Endothelial cell of umbilical vein (primary cell): ENCODE measurements around the gene ANKRD12. TPM values are rescaled to one million over a fixed set of nuclear protein-coding genes. Genes with fewer than 3 reads are reported as not detected.
"Not testable (repeated sequence)": the region's sequence is repeated elsewhere in the genome, so short reads cannot be mapped to it uniquely, and the experiment has no call there.

Source experiments
- BruUV-seq: library from RNA; stranded (reverse); fragments of 400-500 nt; replicated peaks from 2 replicates; lab custom pipeline; 2021; lab: Mats Ljungman, UMichigan
- CTCF ChIA-PET: fragments of 300-600, 350-600 bp; sonication (Branson Sonifier 250); formaldehyde crosslinking; loops from one replicate; lab custom pipeline; 2021; ENCODE audit warnings: antibody characterized with exemption, inconsistent platforms; lab: Charles Lee
- POLR2A ChIA-PET: fragments of 300-600, 350-600 bp; sonication (Branson Sonifier 250); formaldehyde crosslinking; loops from one replicate; lab custom pipeline; 2021; ENCODE audit warnings: antibody characterized with exemption, inconsistent platforms; lab: Charles Lee
- DNase-seq: peaks from one replicate; pipeline ENCODE4 v3.0.0-alpha.2; 2011; ENCODE audit warnings: low read depth, low spot score
- FAIRE-seq: peaks from 2 replicates; lab custom pipeline; 2011; peaks lifted over from hg19 to GRCh38; lab: Jason Lieb, UNC
- H2AFZ ChIP-seq: 2 replicates; pipeline ENCODE4 v1.6.0; 2012; ENCODE audit warnings: low read depth, low read length, control low read depth, inconsistent platforms
- H3K27ac ChIP-seq: 2 replicates; pipeline ENCODE4 v1.5.1; 2011; ENCODE audit warnings: low read depth, mild to moderate bottlenecking, control low read depth, low read length, moderate library complexity; ENCODE audit not compliant: insufficient read depth
- H3K27me3 ChIP-seq, 2 experiments: 2 replicates each; pipeline versions ENCODE4 v1.6.0 to v1.6.1; 2011; ENCODE audit warnings: low read length in 2 of 2, mixed read lengths in 1 of 2; ENCODE audit not compliant: control insufficient read depth in 2 of 2, insufficient read depth in 2 of 2
- H3K36me3 ChIP-seq, 2 experiments: 2 replicates in 1 of 2; 3 replicates in 1 of 2; pipeline ENCODE4 v1.5.1; 2011; ENCODE audit warnings: low read length in 2 of 2, mild to moderate bottlenecking in 1 of 2, moderate library complexity in 1 of 2; ENCODE audit not compliant: control insufficient read depth in 2 of 2, insufficient read depth in 2 of 2; ENCODE audit errors: extremely low read depth in 1 of 2
- H3K4me1 ChIP-seq: 3 replicates; pipeline ENCODE4 v1.5.1; 2011; ENCODE audit warnings: mild to moderate bottlenecking, low read length; ENCODE audit not compliant: control insufficient read depth, insufficient read depth; ENCODE audit errors: extremely low read depth
- H3K4me2 ChIP-seq: 2 replicates; pipeline ENCODE4 v1.6.1; 2011; ENCODE audit warnings: low read length, control low read depth, mixed read lengths; ENCODE audit not compliant: insufficient read depth
- H3K4me3 ChIP-seq, 3 experiments: fragments of 200-600 bp in 1 of 3; sonication (generic), shearing (Covaris generic) in 1 of 3; replicated peaks in 1 of 3; 2 replicates each; pipeline ENCODE4 v1.5.1; 2011 to 2016; ENCODE audit warnings: control low read depth in 3 of 3, low read length in 3 of 3, mild to moderate bottlenecking in 2 of 3, inconsistent platforms in 1 of 3, low read depth in 1 of 3, moderate library complexity in 1 of 3; ENCODE audit not compliant: insufficient read depth in 1 of 3
- H3K79me2 ChIP-seq: 2 replicates; pipeline ENCODE4 v1.6.0; 2012; ENCODE audit warnings: low read length, inconsistent platforms; ENCODE audit not compliant: control insufficient read depth, insufficient read depth
- H3K9ac ChIP-seq: replicated peaks from 2 replicates; pipeline ENCODE3; 2011; ENCODE audit warnings: low read length, control low read depth; ENCODE audit not compliant: insufficient read depth; ENCODE audit errors: extremely low read depth
- H3K9me1 ChIP-seq: replicated peaks from 3 replicates; pipeline ENCODE4 v1.6.0; 2011; ENCODE audit warnings: mild to moderate bottlenecking, low read length; ENCODE audit not compliant: control insufficient read depth, insufficient read depth; ENCODE audit errors: extremely low read depth
- H3K9me3 ChIP-seq: replicated peaks from 2 replicates; pipeline ENCODE4 v1.5.1; 2012; ENCODE audit warnings: low read length, inconsistent platforms; ENCODE audit not compliant: control insufficient read depth, insufficient read depth
- H4K20me1 ChIP-seq: replicated peaks from 2 replicates; pipeline ENCODE3; 2011; ENCODE audit warnings: mild to moderate bottlenecking, low read length; ENCODE audit not compliant: control insufficient read depth, insufficient read depth; ENCODE audit errors: extremely low read depth
- CTCF ChIP-seq, 2 donors: IDR thresholded peaks; 1 replicate in 1 of 2; 2 replicates in 1 of 2; pipeline ENCODE4 v1.5.1; 2011; ENCODE audit warnings: low read length in 2 of 2, mild to moderate bottlenecking in 2 of 2, moderate library complexity in 2 of 2, control low read depth in 1 of 2, inconsistent platforms in 1 of 2, low read depth in 1 of 2; ENCODE audit not compliant: insufficient read depth in 1 of 2; ENCODE audit errors: extremely low read depth in 1 of 2
- EZH2 ChIP-seq: IDR thresholded peaks from 2 replicates; pipeline ENCODE4 v1.6.1; 2012; ENCODE audit warnings: borderline replicate concordance, low read depth, mild to moderate bottlenecking, moderate library complexity, low read length, inconsistent platforms; ENCODE audit not compliant: severe bottlenecking
- FOS ChIP-seq: IDR thresholded peaks from 2 replicates; pipeline ENCODE4 v1.6.1; 2011; ENCODE audit warnings: mild to moderate bottlenecking, low read length, moderate library complexity, borderline replicate concordance; ENCODE audit not compliant: insufficient read depth
- GATA2 ChIP-seq: IDR thresholded peaks from 2 replicates; pipeline ENCODE4 v1.7.0; 2011; ENCODE audit warnings: low read depth, mild to moderate bottlenecking, moderate library complexity, mixed read lengths, low read length; ENCODE audit not compliant: insufficient read length, insufficient read depth
- JUN ChIP-seq: IDR thresholded peaks from 2 replicates; pipeline ENCODE4 v1.6.1; 2011; ENCODE audit warnings: borderline replicate concordance, low read depth; ENCODE audit not compliant: insufficient read length, insufficient read depth
- MYC ChIP-seq: IDR thresholded peaks from one replicate; pipeline ENCODE4 v1.6.1; 2011; ENCODE audit warnings: mild to moderate bottlenecking, low read depth, low read length
- POLR2A ChIP-seq: IDR thresholded peaks from 2 replicates; pipeline ENCODE4 v1.6.1; 2012; ENCODE audit warnings: low read depth, mild to moderate bottlenecking, control low read depth, low read length
- POLR2AphosphoS5 ChIP-seq: IDR thresholded peaks from 2 replicates; pipeline ENCODE4 v1.6.1; 2012; ENCODE audit warnings: low read depth, mild to moderate bottlenecking, control low read depth, low read length, moderate library complexity; ENCODE audit not compliant: insufficient read depth
- dilution Hi-C: fragments of 300-500 bp; cut with MboI; formaldehyde crosslinking; loops from one replicate; pipeline ENCODE4 v1.15.0; 2019; ENCODE audit warnings: low sequenced_read_pairs; ENCODE audit not compliant: extremely low pct_ligation_motif_present
- intact Hi-C: fragments of 100-400 bp; cut with micrococcal nuclease; formaldehyde crosslinking; loops from one replicate; pipeline ENCODE4 v1.10.0; 2022
- polyA plus RNA-seq, 4 experiments: library from polyadenylated mRNA; depleted of rRNA in 3 of 4; stranded (reverse) in 3 of 4; unstranded in 1 of 4; fragments of >200 nt; gene quantifications; 2 replicates each; pipeline versions ENCODE4 v1.2.1 to v1.2.3, GENCODE V29; 2011 to 2012; ENCODE audit warnings: missing spikeins in 1 of 4
- total RNA-seq: library from RNA; stranded (reverse); gene quantifications from 2 replicates; pipeline ENCODE4 v1.2.3, GENCODE V29; 2021
- TF ChIP-seq, protein P1 (sequence below): IDR thresholded peaks from 2 replicates; pipeline ENCODE4 v1.6.1; 2011; ENCODE audit not compliant: insufficient read depth, insufficient read length

ANKRD12 gene
- total and polyA plus RNA-seq, 2 donors (not counting 3 experiments of a cell fraction or from before 2014, with no cell fraction given): 1.5 to 25.4 TPM

- peaks cover 2 to 4% of the 10 kb centered on the region in 2 experiments for H3K36me3 ChIP-seq
- ChIA-PET CTCF (no interaction called here), POLR2A (interaction anchor here (0.6 kb wide), 1 partner anchor 113 kb away, joined by 6 read pairs; no protein-coding TSS in a partner anchor)
- no TSS peak for BruUV-seq
- TF ChIP-seq POLR2AphosphoS5 (no peak), MYC (no peak), GATA2 (no peak), POLR2A (no peak), EZH2 (no peak), FOS (no peak), CTCF (IDR thresholded peaks at IDR 0.05; ENCODE audit: extremely low read depth in 1 of 2, insufficient read depth in 1 of 2, low read depth in 1 of 2, low read length in 2 of 2) (no peak), JUN (no peak)
- TF ChIP-seq, protein P1, sequence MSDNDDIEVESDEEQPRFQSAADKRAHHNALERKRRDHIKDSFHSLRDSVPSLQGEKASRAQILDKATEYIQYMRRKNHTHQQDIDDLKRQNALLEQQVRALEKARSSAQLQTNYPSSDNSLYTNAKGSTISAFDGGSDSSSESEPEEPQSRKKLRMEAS: no peak
- DNase-seq (no peak), FAIRE-seq (no peak)
- no peaks in the 10 kb centered on the region for H3K4me1 ChIP-seq
- dilution Hi-C loops (no loop called here), intact Hi-C loops (no loop called here)
- H4K20me1 ChIP-seq: no peaks in the 10 kb centered on the region
- H3K4me3 ChIP-seq: no peak overlapping the region
- H3K9ac ChIP-seq: no peak overlapping the region
- no peaks in the 10 kb centered on the region for H3K27me3 ChIP-seq
- H3K27ac ChIP-seq: no peak overlapping the region
- no peaks in the 10 kb centered on the region for H3K9me1 ChIP-seq
- H3K4me2 ChIP-seq: no peak overlapping the region
- H3K9me3 ChIP-seq: no peaks in the 10 kb centered on the region
- H2AFZ ChIP-seq: no peak overlapping the region
- H3K79me2 ChIP-seq: no peaks in the 10 kb centered on the region
Observed at GRCh38 chr18:9263264-9263663, 126.7 kb downstream of the ANKRD12 start.

DNA sequence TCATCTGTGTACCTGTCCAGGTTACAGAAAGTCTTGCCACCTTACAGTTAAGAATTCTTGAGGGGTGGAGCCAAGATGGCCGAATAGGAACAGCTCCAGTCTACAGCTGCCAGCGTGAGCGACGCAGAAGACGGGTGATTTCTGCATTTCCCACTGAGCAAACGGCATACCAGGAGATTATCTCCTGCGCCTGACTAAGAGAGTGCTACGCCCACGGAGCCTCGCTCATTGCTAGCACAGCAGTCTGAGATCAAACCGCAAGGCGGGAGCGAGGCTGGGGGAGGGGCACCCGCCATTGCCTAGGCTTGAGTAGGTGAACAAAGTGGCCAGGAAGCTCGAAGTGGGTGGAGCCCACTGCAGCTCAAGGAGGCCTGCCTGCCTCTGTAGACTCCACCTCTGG is 128.2 kb downstream of the ANKRD12 start:
- H3K79me2 ChIP-seq, FAIRE-seq, DNase-seq, H4K20me1 ChIP-seq, H3K4me3 ChIP-seq, H3K27me3 ChIP-seq, H3K4me1 ChIP-seq, H3K36me3 ChIP-seq, H2AFZ ChIP-seq, POLR2A ChIA-PET, H3K4me2 ChIP-seq, H3K9me1 ChIP-seq, H3K9me3 ChIP-seq, CTCF ChIA-PET, dilution Hi-C loops, intact Hi-C loops, H3K9ac ChIP-seq, BruUV-seq, H3K27ac ChIP-seq: not testable (repeated sequence)
